OCI-LY3 (cell line): ENCODE measurements around the gene OSBPL2.

Experiments used
- EZH2phosphoT487 ChIP-seq: fragments of 200-600 bp; shearing (Covaris generic); IDR thresholded peaks from 2 replicates; pipeline ENCODE4 v1.6.1; 2018; ENCODE audit warnings: antibody characterized with exemption, mixed run types, low read depth
- TF ChIP-seq, protein P1 (sequence below): fragments of 200-600, 300-600 bp; sonication (generic); IDR thresholded peaks from 2 replicates; pipeline ENCODE4 v1.5.1; 2014; ENCODE audit warnings: antibody characterized with exemption, low read length, low read depth

GRCh38 chr20:62232770-62233645 is 5.3 kb upstream of the OSBPL2 start:
- TF ChIP-seq, protein P1, sequence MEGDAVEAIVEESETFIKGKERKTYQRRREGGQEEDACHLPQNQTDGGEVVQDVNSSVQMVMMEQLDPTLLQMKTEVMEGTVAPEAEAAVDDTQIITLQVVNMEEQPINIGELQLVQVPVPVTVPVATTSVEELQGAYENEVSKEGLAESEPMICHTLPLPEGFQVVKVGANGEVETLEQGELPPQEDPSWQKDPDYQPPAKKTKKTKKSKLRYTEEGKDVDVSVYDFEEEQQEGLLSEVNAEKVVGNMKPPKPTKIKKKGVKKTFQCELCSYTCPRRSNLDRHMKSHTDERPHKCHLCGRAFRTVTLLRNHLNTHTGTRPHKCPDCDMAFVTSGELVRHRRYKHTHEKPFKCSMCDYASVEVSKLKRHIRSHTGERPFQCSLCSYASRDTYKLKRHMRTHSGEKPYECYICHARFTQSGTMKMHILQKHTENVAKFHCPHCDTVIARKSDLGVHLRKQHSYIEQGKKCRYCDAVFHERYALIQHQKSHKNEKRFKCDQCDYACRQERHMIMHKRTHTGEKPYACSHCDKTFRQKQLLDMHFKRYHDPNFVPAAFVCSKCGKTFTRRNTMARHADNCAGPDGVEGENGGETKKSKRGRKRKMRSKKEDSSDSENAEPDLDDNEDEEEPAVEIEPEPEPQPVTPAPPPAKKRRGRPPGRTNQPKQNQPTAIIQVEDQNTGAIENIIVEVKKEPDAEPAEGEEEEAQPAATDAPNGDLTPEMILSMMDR: no peak
- no peak for TF ChIP-seq EZH2phosphoT487
